ENCODE results near the gene NAA15.

DNA sequence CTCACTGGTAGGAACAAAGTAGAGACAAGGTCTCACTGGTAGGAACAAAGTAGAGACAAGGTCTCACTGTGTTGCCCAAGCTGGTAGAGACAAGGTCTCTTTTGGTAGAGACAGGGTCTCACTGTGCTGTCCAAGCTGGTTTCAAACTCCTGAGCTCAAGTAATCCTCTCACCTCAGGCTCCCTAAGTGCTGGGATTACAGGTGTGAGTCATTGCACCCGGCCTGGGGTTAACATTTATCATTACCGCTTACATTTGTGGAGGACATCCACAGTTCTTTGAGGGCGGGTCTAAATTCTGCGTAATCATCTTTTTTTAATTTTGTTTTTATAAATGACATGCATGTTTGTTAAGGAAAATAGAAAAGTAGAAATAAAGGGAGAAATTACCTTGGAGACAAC lies 164.6 kb downstream of the NAA15 start:
- TF ChIP-seq, protein P1, sequence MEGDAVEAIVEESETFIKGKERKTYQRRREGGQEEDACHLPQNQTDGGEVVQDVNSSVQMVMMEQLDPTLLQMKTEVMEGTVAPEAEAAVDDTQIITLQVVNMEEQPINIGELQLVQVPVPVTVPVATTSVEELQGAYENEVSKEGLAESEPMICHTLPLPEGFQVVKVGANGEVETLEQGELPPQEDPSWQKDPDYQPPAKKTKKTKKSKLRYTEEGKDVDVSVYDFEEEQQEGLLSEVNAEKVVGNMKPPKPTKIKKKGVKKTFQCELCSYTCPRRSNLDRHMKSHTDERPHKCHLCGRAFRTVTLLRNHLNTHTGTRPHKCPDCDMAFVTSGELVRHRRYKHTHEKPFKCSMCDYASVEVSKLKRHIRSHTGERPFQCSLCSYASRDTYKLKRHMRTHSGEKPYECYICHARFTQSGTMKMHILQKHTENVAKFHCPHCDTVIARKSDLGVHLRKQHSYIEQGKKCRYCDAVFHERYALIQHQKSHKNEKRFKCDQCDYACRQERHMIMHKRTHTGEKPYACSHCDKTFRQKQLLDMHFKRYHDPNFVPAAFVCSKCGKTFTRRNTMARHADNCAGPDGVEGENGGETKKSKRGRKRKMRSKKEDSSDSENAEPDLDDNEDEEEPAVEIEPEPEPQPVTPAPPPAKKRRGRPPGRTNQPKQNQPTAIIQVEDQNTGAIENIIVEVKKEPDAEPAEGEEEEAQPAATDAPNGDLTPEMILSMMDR (IDR thresholded peaks at IDR 0.05; ENCODE audit: low read depth, low read length, poor library complexity, severe bottlenecking) = no peak
- TF ChIP-seq EZH2phosphoT487 (IDR thresholded peaks at IDR 0.05; ENCODE audit: borderline replicate concordance, low read length) = no peak
